Esophagus muscularis mucosa (tissue), 3 donors: ENCODE data around the gene GRID1.

Experiments used
- CTCF ChIP-seq, 3 experiments: fragments of 200-600 bp in 2 of 3; fragments of 450-650 bp in 1 of 3; sonication (generic) in 2 of 3; IDR thresholded peaks; one replicate each; pipeline ENCODE4 v1.5.1; 2017 to 2019; ENCODE audit warnings: antibody characterized with exemption in 3 of 3, mild to moderate bottlenecking in 2 of 3, moderate library complexity in 1 of 3
- POLR2AphosphoS5 ChIP-seq, 2 donors: sonication (generic); formaldehyde crosslinking; IDR thresholded peaks; one replicate each; pipeline ENCODE4 v1.6.1; 2017; ENCODE audit warnings: antibody characterized with exemption in 2 of 2

GRCh38 chr10:86210416-86210815 lies 156.2 kb downstream of the GRID1 start:
- TF ChIP-seq POLR2AphosphoS5 (IDR thresholded peaks at IDR 0.05) (no peak), CTCF (IDR thresholded peaks at IDR 0.05) (no peak)
